ENCODE results near the gene EGFL8.

The EGFL8 gene

DNA sequence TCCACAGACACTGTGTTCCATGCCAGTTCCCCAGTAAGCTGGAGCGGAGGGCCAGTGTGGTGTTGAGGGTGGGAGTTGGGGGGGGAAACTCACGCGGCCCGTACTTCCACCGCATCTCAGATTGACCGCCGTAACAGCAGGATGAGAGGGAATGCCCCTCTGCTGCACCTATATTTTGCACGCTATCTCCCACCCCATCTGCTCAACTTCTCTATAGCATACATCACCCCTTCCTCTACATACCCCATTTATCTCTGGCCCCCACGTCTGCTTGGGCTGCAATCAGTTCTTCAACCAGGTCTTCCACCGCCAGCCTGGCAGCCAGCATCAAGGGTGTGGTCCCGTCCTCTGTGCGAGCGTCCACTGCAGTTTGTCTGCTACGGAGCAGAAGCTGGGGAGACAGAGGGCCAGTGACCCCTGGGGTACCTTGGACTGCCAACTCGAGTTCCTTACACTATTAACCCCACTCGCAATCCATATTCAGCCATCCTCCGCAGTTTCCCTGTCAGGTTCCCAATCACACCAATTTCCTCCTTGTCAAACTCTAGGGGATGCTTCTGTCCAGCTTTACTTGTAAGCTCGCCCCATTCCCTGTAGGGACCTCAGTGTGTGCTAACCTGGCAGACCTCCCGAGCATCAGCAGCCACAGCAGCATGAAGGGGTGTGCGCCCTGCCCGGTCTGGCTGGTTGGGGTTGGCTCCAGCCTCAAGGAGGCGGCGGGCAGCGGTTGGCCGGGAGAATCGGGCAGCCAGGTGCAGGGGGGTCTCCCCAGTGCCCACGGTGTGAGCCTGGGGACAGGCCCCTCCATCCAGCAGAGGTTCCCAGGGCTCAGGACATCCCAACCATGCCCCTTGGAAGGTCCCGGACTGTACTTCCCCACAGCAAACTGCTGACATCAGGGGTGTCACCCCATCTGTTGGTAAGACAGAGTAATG is 32.6 kb downstream of the EGFL8 start:
- TF ChIP-seq YY1 (IDR thresholded peaks at IDR 0.05; ENCODE audit: low read depth) (no peak), TAF1 (IDR thresholded peaks at IDR 0.05; ENCODE audit: low read depth) (no peak), CEBPB (IDR thresholded peaks at IDR 0.05) (no peak), EP300 (IDR thresholded peaks at IDR 0.05; ENCODE audit: borderline replicate concordance) (no peak), RAD21 (IDR thresholded peaks at IDR 0.05; ENCODE audit: low read depth) (no peak), TCF12 (IDR thresholded peaks at IDR 0.05; ENCODE audit: low read depth) (no peak), ZBTB7A (IDR thresholded peaks at IDR 0.05; ENCODE audit: low read depth) (no peak), NFIC (IDR thresholded peaks at IDR 0.05) (no peak), MAX (IDR thresholded peaks at IDR 0.05) (no peak), TEAD4 (IDR thresholded peaks at IDR 0.05) (no peak), CREB1 (IDR thresholded peaks at IDR 0.05; ENCODE audit: low read depth) (no peak), FOXM1 (IDR thresholded peaks at IDR 0.05; ENCODE audit: borderline replicate concordance, low read depth) (no peak), EGR1 (IDR thresholded peaks at IDR 0.05) (no peak)
- TF ChIP-seq, protein P1, sequence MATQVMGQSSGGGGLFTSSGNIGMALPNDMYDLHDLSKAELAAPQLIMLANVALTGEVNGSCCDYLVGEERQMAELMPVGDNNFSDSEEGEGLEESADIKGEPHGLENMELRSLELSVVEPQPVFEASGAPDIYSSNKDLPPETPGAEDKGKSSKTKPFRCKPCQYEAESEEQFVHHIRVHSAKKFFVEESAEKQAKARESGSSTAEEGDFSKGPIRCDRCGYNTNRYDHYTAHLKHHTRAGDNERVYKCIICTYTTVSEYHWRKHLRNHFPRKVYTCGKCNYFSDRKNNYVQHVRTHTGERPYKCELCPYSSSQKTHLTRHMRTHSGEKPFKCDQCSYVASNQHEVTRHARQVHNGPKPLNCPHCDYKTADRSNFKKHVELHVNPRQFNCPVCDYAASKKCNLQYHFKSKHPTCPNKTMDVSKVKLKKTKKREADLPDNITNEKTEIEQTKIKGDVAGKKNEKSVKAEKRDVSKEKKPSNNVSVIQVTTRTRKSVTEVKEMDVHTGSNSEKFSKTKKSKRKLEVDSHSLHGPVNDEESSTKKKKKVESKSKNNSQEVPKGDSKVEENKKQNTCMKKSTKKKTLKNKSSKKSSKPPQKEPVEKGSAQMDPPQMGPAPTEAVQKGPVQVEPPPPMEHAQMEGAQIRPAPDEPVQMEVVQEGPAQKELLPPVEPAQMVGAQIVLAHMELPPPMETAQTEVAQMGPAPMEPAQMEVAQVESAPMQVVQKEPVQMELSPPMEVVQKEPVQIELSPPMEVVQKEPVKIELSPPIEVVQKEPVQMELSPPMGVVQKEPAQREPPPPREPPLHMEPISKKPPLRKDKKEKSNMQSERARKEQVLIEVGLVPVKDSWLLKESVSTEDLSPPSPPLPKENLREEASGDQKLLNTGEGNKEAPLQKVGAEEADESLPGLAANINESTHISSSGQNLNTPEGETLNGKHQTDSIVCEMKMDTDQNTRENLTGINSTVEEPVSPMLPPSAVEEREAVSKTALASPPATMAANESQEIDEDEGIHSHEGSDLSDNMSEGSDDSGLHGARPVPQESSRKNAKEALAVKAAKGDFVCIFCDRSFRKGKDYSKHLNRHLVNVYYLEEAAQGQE (IDR thresholded peaks at IDR 0.05; ENCODE audit: low read depth) = no peak
- TF ChIP-seq, protein P2, sequence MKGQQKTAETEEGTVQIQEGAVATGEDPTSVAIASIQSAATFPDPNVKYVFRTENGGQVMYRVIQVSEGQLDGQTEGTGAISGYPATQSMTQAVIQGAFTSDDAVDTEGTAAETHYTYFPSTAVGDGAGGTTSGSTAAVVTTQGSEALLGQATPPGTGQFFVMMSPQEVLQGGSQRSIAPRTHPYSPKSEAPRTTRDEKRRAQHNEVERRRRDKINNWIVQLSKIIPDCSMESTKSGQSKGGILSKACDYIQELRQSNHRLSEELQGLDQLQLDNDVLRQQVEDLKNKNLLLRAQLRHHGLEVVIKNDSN (IDR thresholded peaks at IDR 0.05) = no peak

DNA sequence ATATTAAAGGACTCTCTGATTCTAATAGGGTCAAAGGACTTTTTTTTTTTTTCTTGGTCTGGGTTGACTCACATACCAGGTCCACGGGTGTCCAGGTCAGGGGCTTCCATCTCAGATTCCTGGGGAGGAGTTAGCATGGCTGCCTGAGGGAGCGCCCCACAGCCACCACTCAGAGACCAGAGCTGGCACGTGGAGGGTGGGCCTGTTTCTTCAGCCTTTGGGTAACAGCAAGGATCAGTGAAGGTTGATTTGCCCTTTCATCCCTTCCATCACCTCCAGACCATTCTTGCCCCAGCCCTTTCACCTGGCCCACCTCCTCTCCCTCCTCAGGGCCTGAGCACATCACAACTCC is 33.9 kb downstream of the EGFL8 start:
- TF ChIP-seq FOXM1 (IDR thresholded peaks at IDR 0.05; ENCODE audit: borderline replicate concordance, low read depth) = no peak
- TF ChIP-seq EGR1 (IDR thresholded peaks at IDR 0.05) = no peak
- no peak for TF ChIP-seq ZBTB7A (IDR thresholded peaks at IDR 0.05; ENCODE audit: low read depth)
- TF ChIP-seq YY1 (IDR thresholded peaks at IDR 0.05; ENCODE audit: low read depth) = no peak
- TF ChIP-seq NFIC (IDR thresholded peaks at IDR 0.05) = no peak
- no peak for TF ChIP-seq EP300 (IDR thresholded peaks at IDR 0.05; ENCODE audit: borderline replicate concordance)
- no peak for TF ChIP-seq TEAD4 (IDR thresholded peaks at IDR 0.05)
- no peak for TF ChIP-seq CEBPB (IDR thresholded peaks at IDR 0.05)
- TF ChIP-seq, protein P1 (IDR thresholded peaks at IDR 0.05; ENCODE audit: low read depth) = no peak
- no peak for TF ChIP-seq RAD21 (IDR thresholded peaks at IDR 0.05; ENCODE audit: low read depth)
- no peak for TF ChIP-seq TAF1 (IDR thresholded peaks at IDR 0.05; ENCODE audit: low read depth)
- TF ChIP-seq CREB1 (IDR thresholded peaks at IDR 0.05; ENCODE audit: low read depth) = no peak
- no peak for TF ChIP-seq TCF12 (IDR thresholded peaks at IDR 0.05; ENCODE audit: low read depth)
- TF ChIP-seq, protein P2 (IDR thresholded peaks at IDR 0.05) = no peak
- no peak for TF ChIP-seq MAX (IDR thresholded peaks at IDR 0.05)

- TF ChIP-seq YY1 (IDR thresholded peaks at IDR 0.05; ENCODE audit: low read depth) (no peak), TAF1 (IDR thresholded peaks at IDR 0.05; ENCODE audit: low read depth) (no peak), TCF12 (IDR thresholded peaks at IDR 0.05; ENCODE audit: low read depth) (no peak), MAX (IDR thresholded peaks at IDR 0.05) (no peak), RAD21 (IDR thresholded peaks at IDR 0.05; ENCODE audit: low read depth) (no peak), EP300 (IDR thresholded peaks at IDR 0.05; ENCODE audit: borderline replicate concordance) (no peak), EGR1 (IDR thresholded peaks at IDR 0.05) (no peak), ZBTB7A (IDR thresholded peaks at IDR 0.05; ENCODE audit: low read depth) (no peak), CEBPB (IDR thresholded peaks at IDR 0.05) (no peak), TEAD4 (IDR thresholded peaks at IDR 0.05) (no peak), NFIC (IDR thresholded peaks at IDR 0.05) (no peak)
- TF ChIP-seq, protein P1 (IDR thresholded peaks at IDR 0.05; ENCODE audit: low read depth) = no peak
- TF ChIP-seq, protein P2 (IDR thresholded peaks at IDR 0.05) = no peak
Observed at GRCh38 chr6:32198866-32199265, 34.5 kb downstream of the EGFL8 start.
